MM.1S (cell line): Measurements from ENCODE around the gene KDM4E.

Source experiments
- DNase-seq: peaks from one replicate; pipeline ENCODE4 v3.0.0-alpha.2; 2015
- H2AFZ ChIP-seq: fragments of 300-600 bp; sonication (generic); 2 replicates; pipeline ENCODE4 v1.6.0; 2016; ENCODE audit warnings: antibody characterized with exemption, low read length
- H3F3A ChIP-seq: fragments of 300-600 bp; sonication (generic); 2 replicates; pipeline ENCODE4 v1.6.1; 2016; ENCODE audit warnings: mild to moderate bottlenecking, antibody characterized with exemption, low read length, moderate library complexity, mixed read lengths; ENCODE audit not compliant: insufficient read depth
- H3K27ac ChIP-seq: fragments of 300-600 bp; sonication (generic); 2 replicates; pipeline ENCODE4 v1.5.1; 2016; ENCODE audit warnings: mild to moderate bottlenecking, low read length
- H3K27me3 ChIP-seq: fragments of 300-600 bp; sonication (generic); replicated peaks from 2 replicates; pipeline ENCODE4 v1.6.0; 2016; ENCODE audit warnings: low read length; ENCODE audit not compliant: insufficient read depth
- H3K36me3 ChIP-seq: fragments of 300-600 bp; sonication (generic); replicated peaks from 2 replicates; pipeline ENCODE4 v1.6.1; 2016; ENCODE audit warnings: mild to moderate bottlenecking, low read length, mixed read lengths; ENCODE audit not compliant: insufficient read depth
- H3K4me1 ChIP-seq: fragments of 300-600 bp; sonication (generic); 2 replicates; pipeline ENCODE4 v1.6.1; 2016; ENCODE audit warnings: low read length, mixed read lengths
- H3K4me2 ChIP-seq: fragments of 300-600 bp; sonication (generic); 2 replicates; pipeline ENCODE4 v1.6.0; 2016; ENCODE audit warnings: low read depth, low read length
- H3K4me3 ChIP-seq: fragments of 300-600 bp; sonication (generic); 2 replicates; pipeline ENCODE4 v1.5.1; 2016; ENCODE audit warnings: low read length, mixed read lengths
- H3K79me2 ChIP-seq: fragments of 300-600 bp; sonication (generic); 2 replicates; pipeline ENCODE4 v1.6.1; 2016; ENCODE audit warnings: mixed run types, low read length, mixed read lengths
- H3K9ac ChIP-seq: fragments of 300-600 bp; sonication (generic); 2 replicates; pipeline ENCODE4 v1.6.1; 2016; ENCODE audit warnings: low read length, mixed read lengths
- H3K9me2 ChIP-seq: fragments of 300-600 bp; sonication (generic); replicated peaks from 2 replicates; pipeline ENCODE4 v1.6.1; 2016; ENCODE audit warnings: mild to moderate bottlenecking, low read length, mixed read lengths; ENCODE audit not compliant: insufficient read depth
- H3K9me3 ChIP-seq: fragments of 300-600 bp; sonication (generic); replicated peaks from 2 replicates; pipeline ENCODE4 v1.6.1; 2016; ENCODE audit warnings: mild to moderate bottlenecking, low read length, mixed read lengths; ENCODE audit not compliant: insufficient read depth
- H4K20me1 ChIP-seq: fragments of 300-600 bp; sonication (generic); 2 replicates; pipeline ENCODE4 v1.6.1; 2016; ENCODE audit warnings: mild to moderate bottlenecking, low read length, moderate library complexity, mixed read lengths; ENCODE audit not compliant: insufficient read depth
- EZH2 ChIP-seq: fragments of 300-600 bp; sonication (generic); optimal IDR thresholded peaks from 2 replicates; pipeline ENCODE3; 2017; ENCODE audit warnings: low read depth, mild to moderate bottlenecking, antibody characterized with exemption, low read length, mixed read lengths
- EZH2phosphoT487 ChIP-seq: fragments of 300-600 bp; sonication (generic); IDR thresholded peaks from 2 replicates; pipeline ENCODE4 v1.6.1; 2018; ENCODE audit warnings: antibody characterized with exemption, low read length
- TF ChIP-seq, protein P1 (sequence below): fragments of 300-600 bp; sonication (generic); IDR thresholded peaks from 2 replicates; pipeline ENCODE4 v1.5.1; 2016; ENCODE audit warnings: antibody characterized with exemption, low read length, mixed read lengths

The KDM4E gene

GRCh38 chr11:95076416-95076815 is 51.4 kb downstream of the KDM4E start:
- no peak overlapping the region for H2AFZ ChIP-seq
- H3K27me3 ChIP-seq, result no peaks in the 10 kb centered on the region
- no peaks in the 10 kb centered on the region for H3K9me2 ChIP-seq
- peak overlapping the region; percentile 24 for H3K4me2 ChIP-seq
- no peaks in the 10 kb centered on the region for H3F3A ChIP-seq
- H3K79me2 ChIP-seq, result 0 out of 2 replicates have a peak, but pooled peaks cover 2% of the 10 kb centered on the region
- TF ChIP-seq, protein P1, sequence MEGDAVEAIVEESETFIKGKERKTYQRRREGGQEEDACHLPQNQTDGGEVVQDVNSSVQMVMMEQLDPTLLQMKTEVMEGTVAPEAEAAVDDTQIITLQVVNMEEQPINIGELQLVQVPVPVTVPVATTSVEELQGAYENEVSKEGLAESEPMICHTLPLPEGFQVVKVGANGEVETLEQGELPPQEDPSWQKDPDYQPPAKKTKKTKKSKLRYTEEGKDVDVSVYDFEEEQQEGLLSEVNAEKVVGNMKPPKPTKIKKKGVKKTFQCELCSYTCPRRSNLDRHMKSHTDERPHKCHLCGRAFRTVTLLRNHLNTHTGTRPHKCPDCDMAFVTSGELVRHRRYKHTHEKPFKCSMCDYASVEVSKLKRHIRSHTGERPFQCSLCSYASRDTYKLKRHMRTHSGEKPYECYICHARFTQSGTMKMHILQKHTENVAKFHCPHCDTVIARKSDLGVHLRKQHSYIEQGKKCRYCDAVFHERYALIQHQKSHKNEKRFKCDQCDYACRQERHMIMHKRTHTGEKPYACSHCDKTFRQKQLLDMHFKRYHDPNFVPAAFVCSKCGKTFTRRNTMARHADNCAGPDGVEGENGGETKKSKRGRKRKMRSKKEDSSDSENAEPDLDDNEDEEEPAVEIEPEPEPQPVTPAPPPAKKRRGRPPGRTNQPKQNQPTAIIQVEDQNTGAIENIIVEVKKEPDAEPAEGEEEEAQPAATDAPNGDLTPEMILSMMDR, result no peak
- TF ChIP-seq EZH2phosphoT487 (no peak), EZH2 (no peak)
- peaks cover 15% of the 10 kb centered on the region for H3K4me1 ChIP-seq
- H3K36me3 ChIP-seq, result no peaks in the 10 kb centered on the region; the same call in 1 of the 2 replicates
- H3K27ac ChIP-seq, result no peak overlapping the region
- H3K9me3 ChIP-seq, result no peaks in the 10 kb centered on the region
- H3K9ac ChIP-seq, result no peak overlapping the region
- no peak overlapping the region for H3K4me3 ChIP-seq
- no peaks in the 10 kb centered on the region for H4K20me1 ChIP-seq
- DNase-seq, result peak; percentile 30

DNA sequence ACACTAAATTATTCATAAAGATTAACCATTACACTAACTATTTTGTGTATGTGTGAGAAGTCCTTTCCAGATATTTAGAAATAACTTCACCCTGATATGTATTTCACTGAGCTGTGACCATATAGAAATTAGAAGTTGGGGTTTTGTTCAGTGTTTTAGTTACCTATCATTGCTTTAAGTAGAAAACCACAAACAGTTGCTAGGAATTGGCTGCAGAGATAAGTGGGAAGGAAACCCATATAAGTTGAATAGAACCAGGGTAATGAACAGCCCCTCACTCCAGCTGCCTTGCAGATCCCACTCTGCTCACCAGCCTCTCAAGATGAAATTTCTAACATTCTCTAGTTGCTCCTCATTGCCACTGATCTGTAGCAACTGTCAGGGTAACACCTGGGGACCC is 51.9 kb downstream of the KDM4E start:
- Histone ChIP-seq H3K27me3 (no peaks in the 10 kb centered on the region), H2AFZ (no peak overlapping the region), H3F3A (no peaks in the 10 kb centered on the region), H3K27ac (no peak overlapping the region), H4K20me1 (no peaks in the 10 kb centered on the region), H3K9me2 (no peaks in the 10 kb centered on the region), H3K4me1 (peaks cover 15% of the 10 kb centered on the region), H3K36me3 (no peaks in the 10 kb centered on the region), H3K4me3 (no peak overlapping the region), H3K9ac (no peak overlapping the region), H3K9me3 (no peaks in the 10 kb centered on the region), H3K79me2 (no peaks in the 10 kb centered on the region), H3K4me2 (peak overlapping the region; percentile 24; the same call in 1 of the 2 replicates)
- no peak for DNase-seq
- TF ChIP-seq EZH2, result no peak
- TF ChIP-seq EZH2phosphoT487, result no peak
- TF ChIP-seq, protein P1, result no peak
